Measurements from ENCODE around the gene NECTIN2. TPM values are rescaled to one million over a fixed set of nuclear protein-coding genes. Genes with fewer than 3 reads are reported as not detected.

NECTIN2 gene
- total and polyA plus RNA-seq, 2 experiments from 2014 or later, result 60.5 to 71.7 TPM

- WGBS, 2 experiments (ENCODE audit: low coverage in 1 of 2, low lambda C conversion rate in 2 of 2, missing lambda C conversion rate in 2 of 2), result 85 to 91% methylated on average over 18 to 28 of the region's 28 CpGs
- no peak overlapping the region for H3K4me3 ChIP-seq
These were observed 33.9 kb upstream of the NECTIN2 start for GRCh38 chr19:44812142-44812718.

GRCh38 chr19:44813070-44813840, 32.8 kb upstream of the NECTIN2 start:
- Histone ChIP-seq H3K4me3 (no peak overlapping the region), H3K4me1 (ENCODE audit: insufficient read depth) (peaks cover 5% of the 10 kb centered on the region; the same call in 1 of the 2 replicates), H3K79me2 (ENCODE audit: insufficient read depth) (no peaks in the 10 kb centered on the region), H3K4me2 (ENCODE audit: unreplicated experiment) (no peak overlapping the region), H3K36me3 (ENCODE audit: low read depth) (no peaks in the 10 kb centered on the region), H3K9ac (no peak overlapping the region), H3K27ac (no peak overlapping the region), H3F3A (ENCODE audit: insufficient read depth) (no peaks in the 10 kb centered on the region), H3K9me3 (ENCODE audit: low read depth) (no peaks in the 10 kb centered on the region), H3K27me3 (replicated peaks; ENCODE audit: insufficient read depth) (no peaks in the 10 kb centered on the region), H2AFZ (no peak overlapping the region), H4K20me1 (ENCODE audit: insufficient read depth) (no peaks in the 10 kb centered on the region), H3K9me2 (ENCODE audit: insufficient read depth) (no peaks in the 10 kb centered on the region)
- in situ Hi-C loops (cut with MboI), result no loop called here
- DNase-seq, result no peak
- TF ChIP-seq EZH2phosphoT487 (IDR thresholded peaks at IDR 0.05; ENCODE audit: insufficient read depth, low read depth), result no peak
- no peak for TF ChIP-seq EZH2 (IDR thresholded peaks at IDR 0.05; ENCODE audit: insufficient read depth, poor library complexity, severe bottlenecking)
- 85 to 87% methylated on average over 31 to 37 of the region's 38 CpGs for WGBS, 2 experiments (ENCODE audit: low coverage in 1 of 2, low lambda C conversion rate in 2 of 2, missing lambda C conversion rate in 2 of 2)

More at GRCh38 chr19:44812142-44812718, 33.9 kb upstream of the NECTIN2 start:
- in situ Hi-C loops (cut with MboI), result no loop called here
- Histone ChIP-seq H3K9me3 (ENCODE audit: low read depth) (no peaks in the 10 kb centered on the region), H3K36me3 (ENCODE audit: low read depth) (no peaks in the 10 kb centered on the region), H2AFZ (no peak overlapping the region), H3K27me3 (replicated peaks; ENCODE audit: insufficient read depth) (no peaks in the 10 kb centered on the region), H3K4me1 (ENCODE audit: insufficient read depth) (peaks cover 5% of the 10 kb centered on the region; the same call in 1 of the 2 replicates), H3K27ac (no peak overlapping the region), H3K9ac (no peak overlapping the region), H3K4me2 (ENCODE audit: unreplicated experiment) (no peak overlapping the region), H3K9me2 (ENCODE audit: insufficient read depth) (no peaks in the 10 kb centered on the region), H3F3A (ENCODE audit: insufficient read depth) (peaks cover 7% of the 10 kb centered on the region; the same call in 1 of the 2 replicates), H3K79me2 (ENCODE audit: insufficient read depth) (no peaks in the 10 kb centered on the region), H4K20me1 (ENCODE audit: insufficient read depth) (no peaks in the 10 kb centered on the region)
- TF ChIP-seq EZH2 (IDR thresholded peaks at IDR 0.05; ENCODE audit: insufficient read depth, poor library complexity, severe bottlenecking) (no peak), EZH2phosphoT487 (IDR thresholded peaks at IDR 0.05; ENCODE audit: insufficient read depth, low read depth) (no peak)
- DNase-seq, result no peak

- TF ChIP-seq EZH2 (IDR thresholded peaks at IDR 0.05; ENCODE audit: insufficient read depth, poor library complexity, severe bottlenecking), result no peak
- TF ChIP-seq EZH2phosphoT487 (IDR thresholded peaks at IDR 0.05; ENCODE audit: insufficient read depth, low read depth), result no peak
- peaks cover 5% of the 10 kb centered on the region; the same call in 1 of the 2 replicates for H3K4me1 ChIP-seq (ENCODE audit: insufficient read depth)
- no peaks in the 10 kb centered on the region for H3K79me2 ChIP-seq (ENCODE audit: insufficient read depth)
- H3K27me3 ChIP-seq (replicated peaks; ENCODE audit: insufficient read depth), result no peaks in the 10 kb centered on the region
- no peak overlapping the region for H3K9ac ChIP-seq
- no peak overlapping the region for H3K4me3 ChIP-seq
- H3K9me3 ChIP-seq (ENCODE audit: low read depth), result no peaks in the 10 kb centered on the region
- no peak for DNase-seq
- H2AFZ ChIP-seq, result no peak overlapping the region
- H3K4me2 ChIP-seq (ENCODE audit: unreplicated experiment), result no peak overlapping the region
- H3K36me3 ChIP-seq (ENCODE audit: low read depth), result no peaks in the 10 kb centered on the region
- H3K9me2 ChIP-seq (ENCODE audit: insufficient read depth), result no peaks in the 10 kb centered on the region
- H3F3A ChIP-seq (ENCODE audit: insufficient read depth), result no peaks in the 10 kb centered on the region
- no peak overlapping the region for H3K27ac ChIP-seq
- H4K20me1 ChIP-seq (ENCODE audit: insufficient read depth), result no peaks in the 10 kb centered on the region
- in situ Hi-C loops (cut with MboI), result no loop called here
- 79 to 84% methylated on average over 14 to 16 of the region's 16 CpGs for WGBS, 2 experiments (ENCODE audit: low coverage in 1 of 2, low lambda C conversion rate in 2 of 2, missing lambda C conversion rate in 2 of 2)
These were observed 32.1 kb upstream of the NECTIN2 start for GRCh38 chr19:44813841-44814470.

- Histone ChIP-seq H3K9me3 (ENCODE audit: low read depth) (no peaks in the 10 kb centered on the region), H3K79me2 (ENCODE audit: insufficient read depth) (no peaks in the 10 kb centered on the region), H3K4me2 (ENCODE audit: unreplicated experiment) (no peak overlapping the region), H3K9ac (no peak overlapping the region), H4K20me1 (ENCODE audit: insufficient read depth) (no peaks in the 10 kb centered on the region), H3K4me1 (ENCODE audit: insufficient read depth) (no peaks in the 10 kb centered on the region), H3K27me3 (replicated peaks; ENCODE audit: insufficient read depth) (no peaks in the 10 kb centered on the region), H3K36me3 (ENCODE audit: low read depth) (no peaks in the 10 kb centered on the region), H3K9me2 (ENCODE audit: insufficient read depth) (no peaks in the 10 kb centered on the region), H3F3A (ENCODE audit: insufficient read depth) (no peaks in the 10 kb centered on the region), H2AFZ (no peak overlapping the region), H3K4me3 (no peak overlapping the region), H3K27ac (no peak overlapping the region)
- 88 to 94% methylated on average over 16 to 17 of the region's 17 CpGs for WGBS, 2 experiments (ENCODE audit: low coverage in 1 of 2, low lambda C conversion rate in 2 of 2, missing lambda C conversion rate in 2 of 2)
- TF ChIP-seq EZH2 (IDR thresholded peaks at IDR 0.05; ENCODE audit: insufficient read depth, poor library complexity, severe bottlenecking) (no peak), EZH2phosphoT487 (IDR thresholded peaks at IDR 0.05; ENCODE audit: insufficient read depth, low read depth) (no peak)
- in situ Hi-C loops (cut with MboI), result no loop called here
- no peak for DNase-seq
These were observed 31.6 kb upstream of the NECTIN2 start for GRCh38 chr19:44814517-44814916.

Data from GM23248 (cell line).